Left ventricle myocardium inferior (tissue), 1 donor: ENCODE results near the gene TMEM63A. TPM values are rescaled to one million over a fixed set of nuclear protein-coding genes. Genes with fewer than 3 reads are reported as not detected.
A peak's percentile ranks its signal among the peaks of the same experiment; 100 is the strongest.

Experiments
- DNase-seq: peaks from one replicate; pipeline ENCODE4 v3.0.0-alpha.2; 2020
- H3K27ac ChIP-seq: fragments of 200-600 bp; replicated peaks from 2 replicates; pipeline ENCODE4 v1.8.0; 2021
- H3K27me3 ChIP-seq: fragments of 200-600 bp; 2 replicates; pipeline ENCODE4 v1.8.0; 2021; ENCODE audit warnings: low read depth
- H3K36me3 ChIP-seq: fragments of 200-600 bp; 2 replicates; pipeline ENCODE4 v1.8.0; 2021
- H3K4me1 ChIP-seq: fragments of 200-600 bp; 2 replicates; pipeline ENCODE4 v1.8.0; 2021
- H3K4me3 ChIP-seq: fragments of 200-600 bp; 2 replicates; pipeline ENCODE4 v1.8.0; 2021; ENCODE audit warnings: mild to moderate bottlenecking, moderate library complexity
- H3K9me3 ChIP-seq: fragments of 200-600 bp; replicated peaks from 2 replicates; pipeline ENCODE4 v1.8.0; 2021
- intact Hi-C: fragments of 100-400 bp; cut with micrococcal nuclease; formaldehyde crosslinking; loops from one replicate; pipeline ENCODE4 v1.11.0; 2022
- total RNA-seq: library from RNA; stranded (reverse); fragmentation: NEBNext Ultra II Directional; extraction: Animal tissue kit (Norgen Biotek cat#: 25700); gene quantifications from one replicate; pipeline ENCODE4 v1.2.1, GENCODE V29; 2021
- TF ChIP-seq, protein P1 (sequence below): fragments of 200-600 bp; IDR thresholded peaks from 2 replicates; pipeline ENCODE4 v1.8.0; 2021; ENCODE audit warnings: antibody characterized with exemption, mild to moderate bottlenecking, borderline replicate concordance
- donor health status: DM: no; HTN: yes; CAD: no; lungs with severe emphysema.

TMEM63A gene
- total RNA-seq, 1 donor from 2014 or later: 30.4 TPM

DNA sequence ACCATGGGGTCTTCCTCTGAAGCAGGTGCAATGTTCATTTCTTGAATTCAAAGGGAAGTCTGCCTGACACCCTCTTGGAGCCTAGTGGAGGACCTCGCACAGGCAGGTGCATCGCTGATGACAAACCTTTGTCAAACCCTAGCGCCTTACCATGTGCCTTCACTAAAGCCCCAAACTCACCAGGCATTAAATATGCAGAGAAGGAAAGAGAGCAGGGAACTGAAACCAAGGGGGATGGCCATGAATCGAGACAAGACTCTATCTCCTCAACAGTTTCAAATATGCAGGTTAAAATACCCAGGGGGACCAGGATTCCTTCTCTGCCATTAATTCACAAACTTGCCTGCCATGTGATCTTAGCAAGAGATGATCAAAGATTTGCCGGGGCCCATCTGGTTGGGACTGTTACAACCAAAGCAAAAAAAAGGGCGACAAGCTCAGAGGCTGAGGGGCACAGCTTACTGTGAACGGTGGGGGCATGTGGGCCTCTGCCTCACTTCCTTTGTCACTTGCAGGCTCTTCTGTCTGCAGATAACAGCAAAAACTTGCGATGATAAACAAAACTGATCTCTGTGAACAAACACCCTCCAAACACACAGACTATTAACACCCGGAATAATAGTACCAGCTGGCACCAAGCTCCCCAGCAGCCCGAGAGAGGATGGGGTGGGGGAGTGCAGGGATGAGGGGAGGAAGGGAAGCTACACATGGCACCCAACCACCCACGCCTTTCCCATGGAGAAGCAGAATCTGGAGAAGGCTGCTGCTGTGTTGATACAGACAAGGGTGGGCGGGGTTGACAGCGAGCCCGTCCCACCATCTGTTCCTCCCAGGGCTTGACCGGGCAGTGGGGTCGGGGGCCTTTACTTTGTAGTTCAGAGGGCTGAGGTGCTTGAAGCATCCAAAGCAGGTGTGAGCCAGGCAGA, 33.9 kb downstream of the TMEM63A start:
- TF ChIP-seq, protein P1, sequence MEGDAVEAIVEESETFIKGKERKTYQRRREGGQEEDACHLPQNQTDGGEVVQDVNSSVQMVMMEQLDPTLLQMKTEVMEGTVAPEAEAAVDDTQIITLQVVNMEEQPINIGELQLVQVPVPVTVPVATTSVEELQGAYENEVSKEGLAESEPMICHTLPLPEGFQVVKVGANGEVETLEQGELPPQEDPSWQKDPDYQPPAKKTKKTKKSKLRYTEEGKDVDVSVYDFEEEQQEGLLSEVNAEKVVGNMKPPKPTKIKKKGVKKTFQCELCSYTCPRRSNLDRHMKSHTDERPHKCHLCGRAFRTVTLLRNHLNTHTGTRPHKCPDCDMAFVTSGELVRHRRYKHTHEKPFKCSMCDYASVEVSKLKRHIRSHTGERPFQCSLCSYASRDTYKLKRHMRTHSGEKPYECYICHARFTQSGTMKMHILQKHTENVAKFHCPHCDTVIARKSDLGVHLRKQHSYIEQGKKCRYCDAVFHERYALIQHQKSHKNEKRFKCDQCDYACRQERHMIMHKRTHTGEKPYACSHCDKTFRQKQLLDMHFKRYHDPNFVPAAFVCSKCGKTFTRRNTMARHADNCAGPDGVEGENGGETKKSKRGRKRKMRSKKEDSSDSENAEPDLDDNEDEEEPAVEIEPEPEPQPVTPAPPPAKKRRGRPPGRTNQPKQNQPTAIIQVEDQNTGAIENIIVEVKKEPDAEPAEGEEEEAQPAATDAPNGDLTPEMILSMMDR: no peak
- Histone ChIP-seq H3K4me3 (no peak overlapping the region), H3K27me3 (no peaks in the 10 kb centered on the region), H3K36me3 (peaks cover 68% of the 10 kb centered on the region), H3K9me3 (no peaks in the 10 kb centered on the region), H3K4me1 (peaks cover 56% of the 10 kb centered on the region), H3K27ac (no peak overlapping the region)
- no peak for DNase-seq
- intact Hi-C loops: no loop called here

DNA sequence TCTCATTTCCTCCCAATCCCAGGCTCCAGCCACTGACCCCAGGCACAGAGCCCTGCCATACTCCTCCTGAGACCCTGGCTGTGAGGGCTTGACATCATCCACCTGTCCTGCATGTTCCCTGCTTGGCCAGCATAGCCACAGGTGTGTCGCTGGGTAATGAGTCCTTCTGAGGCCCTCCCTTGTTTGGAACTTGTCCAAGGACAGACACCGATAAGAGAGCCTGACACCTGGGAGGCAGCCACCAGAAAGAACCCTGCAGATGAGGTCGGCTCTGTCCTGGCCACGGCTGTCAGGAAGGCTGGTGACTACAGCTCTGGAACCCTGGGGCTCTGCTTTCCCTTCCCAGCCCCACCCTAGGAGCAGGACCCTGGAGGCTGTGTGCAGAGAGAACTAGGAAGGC, 34.6 kb downstream of the TMEM63A start:
- H3K36me3 ChIP-seq: peaks cover 69% of the 10 kb centered on the region
- TF ChIP-seq, protein P1: no peak
- no peak overlapping the region for H3K27ac ChIP-seq
- DNase-seq: no peak
- no peaks in the 10 kb centered on the region for H3K9me3 ChIP-seq
- peaks cover 56% of the 10 kb centered on the region for H3K4me1 ChIP-seq
- H3K4me3 ChIP-seq: no peak overlapping the region
- intact Hi-C loops: no loop called here
- no peaks in the 10 kb centered on the region for H3K27me3 ChIP-seq

DNA sequence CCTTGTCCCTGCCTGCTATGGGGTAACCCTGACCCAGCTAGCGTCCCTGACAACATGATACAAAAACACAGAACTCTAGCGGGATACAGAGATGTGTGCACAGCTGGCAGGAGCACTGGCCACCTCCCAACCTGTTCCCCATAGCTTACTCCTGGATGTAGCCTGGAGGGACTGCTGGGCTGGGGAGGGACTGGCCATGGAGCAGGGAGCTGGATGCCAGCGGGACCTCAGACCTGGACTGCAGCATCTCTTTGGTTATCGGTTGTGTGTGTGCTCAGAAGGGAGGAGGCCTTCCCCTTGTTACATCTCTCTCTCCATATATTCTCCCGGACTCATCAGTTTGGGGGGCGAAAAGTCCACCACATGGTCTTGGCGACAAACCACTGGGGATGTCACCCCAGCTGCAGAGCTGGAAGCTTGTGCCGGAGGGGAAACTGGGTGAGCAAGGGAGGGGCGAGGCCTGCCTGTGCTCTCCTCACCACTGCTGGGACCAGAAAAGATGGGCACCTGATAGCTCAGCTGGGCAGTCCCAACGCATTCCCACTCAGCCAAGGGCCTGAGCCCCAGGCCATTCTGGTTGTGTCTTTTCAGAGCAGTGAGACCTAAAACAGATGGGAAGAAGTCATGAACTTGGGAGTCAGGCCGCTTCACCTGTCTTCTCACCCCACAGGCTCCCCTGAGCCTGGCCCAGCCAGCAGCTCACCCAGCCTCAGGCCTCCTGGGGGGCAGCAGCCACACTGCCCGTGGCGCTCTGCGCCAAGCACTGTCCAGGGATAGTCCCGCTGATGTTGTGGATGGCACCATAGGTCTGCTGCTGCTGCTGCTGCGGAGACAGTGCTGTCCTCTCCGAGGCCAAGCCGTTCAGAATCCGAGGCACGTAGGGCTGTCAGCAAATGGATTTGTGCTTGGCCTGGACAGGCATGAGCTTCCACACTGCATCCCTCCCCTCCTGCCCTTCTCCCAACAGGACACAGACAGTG, 35.6 kb downstream of the TMEM63A start:
- peaks cover 50% of the 10 kb centered on the region for H3K4me1 ChIP-seq
- no peak overlapping the region for H3K4me3 ChIP-seq
- intact Hi-C loops: no loop called here
- peaks cover 68% of the 10 kb centered on the region for H3K36me3 ChIP-seq
- H3K9me3 ChIP-seq: no peaks in the 10 kb centered on the region
- H3K27ac ChIP-seq: peak overlapping the region; percentile 58
- TF ChIP-seq, protein P1: no peak
- DNase-seq: no peak
- H3K27me3 ChIP-seq: no peaks in the 10 kb centered on the region

DNA sequence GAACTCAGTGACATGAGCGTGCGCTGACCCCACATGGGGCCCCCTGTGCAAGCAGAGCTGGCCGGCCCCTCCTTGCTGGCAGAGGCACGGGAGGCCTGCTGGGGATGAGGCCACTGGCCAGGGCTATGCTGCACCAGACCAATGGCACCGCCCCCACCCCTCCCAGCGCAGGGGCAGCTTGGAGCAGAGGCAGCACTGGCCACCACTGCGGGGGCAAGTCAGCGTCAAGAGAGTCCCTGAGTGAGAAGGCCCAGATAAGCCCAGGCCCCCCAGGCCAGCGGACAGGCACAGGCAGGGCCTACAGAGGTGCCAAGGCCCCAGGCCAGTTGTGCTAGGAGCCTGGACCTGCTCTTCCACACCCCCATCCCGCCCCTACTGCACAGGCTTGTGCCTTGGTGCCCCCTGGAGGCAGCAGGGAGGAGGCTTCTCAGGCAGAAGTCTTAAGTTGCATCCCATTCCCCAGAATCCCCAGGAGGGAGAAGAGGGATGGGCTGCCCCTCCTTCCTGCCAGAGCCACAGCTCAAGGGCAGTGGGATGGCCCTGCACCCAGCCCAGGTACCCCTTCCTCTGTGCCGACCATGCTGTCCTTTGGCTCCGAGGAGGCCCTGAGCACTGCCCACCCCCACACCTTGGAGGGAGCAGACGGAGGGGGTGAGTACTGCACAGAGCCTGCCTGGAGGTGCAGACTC, 36.5 kb downstream of the TMEM63A start:
- Histone ChIP-seq H3K36me3 (peaks cover 71% of the 10 kb centered on the region), H3K27ac (peak overlapping the region; percentile 58)
- intact Hi-C loops: no loop called here

More for the DNA sequence above, 36.5 kb downstream of the TMEM63A start:
- Histone ChIP-seq H3K4me1 (peaks cover 43% of the 10 kb centered on the region), H3K4me3 (no peak overlapping the region), H3K27me3 (no peaks in the 10 kb centered on the region), H3K9me3 (no peaks in the 10 kb centered on the region)
- TF ChIP-seq, protein P1: peak; percentile 82
- DNase-seq: peak; percentile 78
